ENCODE results near the gene PHTF2. TPM values are rescaled to one million over a fixed set of nuclear protein-coding genes. Genes with fewer than 3 reads are reported as not detected.
A peak's percentile ranks its signal among the peaks of the same experiment; 100 is the strongest.

The PHTF2 gene
- total and polyA plus RNA-seq, 7 experiments from 2014 or later, result 5.9 to 42.1 (median 20.4) TPM

DNA sequence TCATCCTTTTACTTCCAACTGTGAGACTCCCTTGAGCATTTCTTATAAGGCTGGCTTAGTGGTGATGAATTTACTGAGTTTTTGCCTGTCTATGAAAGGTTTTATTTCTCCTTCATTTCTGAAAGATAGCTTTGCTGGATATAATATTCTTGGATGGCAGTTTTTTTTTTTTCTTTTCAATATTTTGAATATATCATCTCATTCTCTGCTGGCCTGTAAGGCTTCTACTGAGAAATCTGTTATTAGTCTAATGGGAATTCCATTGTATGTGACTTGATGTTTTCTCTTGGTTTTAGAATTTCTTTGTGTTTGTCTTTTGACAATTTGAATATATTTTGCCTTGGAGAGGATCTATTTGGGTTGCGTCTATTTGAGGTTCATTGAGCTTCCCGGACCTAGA is 22.4 kb downstream of the PHTF2 start:
- intact Hi-C loops (cut with micrococcal nuclease), result no loop called here
- POLR2A ChIA-PET, result no interaction called here
- no peaks in the 10 kb centered on the region for H3K27me3 Mint-ChIP-seq
- Histone ChIP-seq H3K27ac (ENCODE audit: low read depth, low read length) (no peak overlapping the region), H3K27me3 (ENCODE audit: control insufficient read depth in 2 of 2, insufficient read depth in 2 of 2, low read length in 2 of 2) (no peaks in the 10 kb centered on the region), H3K4me3 (ENCODE audit: low read length) (no peak overlapping the region), H3K4me1 (ENCODE audit: control insufficient read depth in 2 of 2, insufficient read depth in 2 of 2, low read length in 2 of 2) (no peaks in the 10 kb centered on the region), H3K36me3 (ENCODE audit: control insufficient read depth in 2 of 3, insufficient read depth in 3 of 3, low read length in 3 of 3) (peaks cover 0 to 9% (median 0%) of the 10 kb centered on the region in 3 experiments), H3K9me3 (ENCODE audit: control insufficient read depth in 2 of 3, low read length in 3 of 3) (peaks cover 0 to 36% (median 9%) of the 10 kb centered on the region in 3 experiments)
- H3K36me3 Mint-ChIP-seq, result peaks cover 45 to 89% (median 68%) of the 10 kb centered on the region in 5 donors
- peaks cover 28 to 50% (median 32%) of the 10 kb centered on the region in 7 donors for H3K4me1 Mint-ChIP-seq
- ATAC-seq (no peak), DNase-seq (no peak)
- H3K27ac Mint-ChIP-seq, result no peak overlapping the region
- peaks cover 16 to 88% (median 63%) of the 10 kb centered on the region in 11 donors for H3K9me3 Mint-ChIP-seq
- peak overlapping the region in 1 of 10 donors; percentile 19 for H3K4me3 Mint-ChIP-seq
- CTCF ChIA-PET, result no interaction called here

DNA sequence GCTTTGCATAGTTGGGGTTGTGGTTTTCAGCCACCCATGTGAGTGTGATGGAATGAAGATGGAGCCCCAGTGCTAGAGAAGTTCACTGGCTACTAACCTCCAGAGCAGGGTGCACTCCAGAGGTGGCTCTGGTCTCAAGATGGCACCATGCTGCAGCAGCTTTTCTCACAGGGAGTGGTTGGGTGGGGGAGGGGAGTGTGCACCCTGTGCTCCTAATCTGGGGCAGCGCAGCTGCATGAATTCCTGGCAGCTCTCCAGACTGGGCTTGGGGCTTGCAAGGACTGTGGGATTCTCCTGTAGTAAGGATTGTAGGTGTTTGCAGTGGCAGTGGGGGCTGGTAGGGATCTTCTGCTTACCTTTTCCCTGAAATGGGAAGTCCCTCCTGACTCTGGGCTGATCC is 23.7 kb downstream of the PHTF2 start:
- no peak overlapping the region for H3K27ac Mint-ChIP-seq
- H3K36me3 ChIP-seq (ENCODE audit: control insufficient read depth in 2 of 3, insufficient read depth in 3 of 3, low read length in 3 of 3), result peaks cover 0 to 4% (median 0%) of the 10 kb centered on the region in 3 experiments
- peaks cover 13 to 88% (median 60%) of the 10 kb centered on the region in 11 donors for H3K9me3 Mint-ChIP-seq
- ChIA-PET CTCF (no interaction called here), POLR2A (interaction anchor here (1.2 kb wide), 1 partner anchor 13 kb away, joined by 3 read pairs; no protein-coding TSS in a partner anchor)
- H3K4me3 Mint-ChIP-seq, result no peak overlapping the region
- intact Hi-C loops (cut with micrococcal nuclease), result loop anchor here in 1 of 2 donors (1.0 kb wide), 1 partner anchor 14 kb away; no protein-coding TSS in a partner anchor
- no peak overlapping the region for H3K4me3 ChIP-seq (ENCODE audit: low read length)
- DNase-seq (no peak), ATAC-seq (no peak)
- peaks cover 38 to 83% (median 60%) of the 10 kb centered on the region in 5 donors for H3K36me3 Mint-ChIP-seq
- H3K4me1 ChIP-seq (ENCODE audit: control insufficient read depth in 2 of 2, insufficient read depth in 2 of 2, low read length in 2 of 2), result no peaks in the 10 kb centered on the region
- no peaks in the 10 kb centered on the region for H3K27me3 ChIP-seq (ENCODE audit: control insufficient read depth in 2 of 2, insufficient read depth in 2 of 2, low read length in 2 of 2)
- no peak overlapping the region for H3K27ac ChIP-seq (ENCODE audit: low read depth, low read length)
- peaks cover 0 to 36% (median 9%) of the 10 kb centered on the region in 3 experiments for H3K9me3 ChIP-seq (ENCODE audit: control insufficient read depth in 2 of 3, low read length in 3 of 3)
- no peaks in the 10 kb centered on the region for H3K27me3 Mint-ChIP-seq
- H3K4me1 Mint-ChIP-seq, result peaks cover 30 to 51% (median 35%) of the 10 kb centered on the region in 7 donors

GRCh38 chr7:77823787-77824186 is 25.2 kb downstream of the PHTF2 start:
- H3K4me1 Mint-ChIP-seq, result peaks cover 32 to 56% (median 39%) of the 10 kb centered on the region in 7 donors
- no peak for ATAC-seq
- peaks cover 32 to 69% (median 49%) of the 10 kb centered on the region in 5 donors for H3K36me3 Mint-ChIP-seq
- no peak overlapping the region for H3K27ac ChIP-seq (ENCODE audit: low read depth, low read length)
- DNase-seq, result no peak
- POLR2A ChIA-PET, result no interaction called here
- H3K27me3 ChIP-seq (ENCODE audit: control insufficient read depth in 2 of 2, insufficient read depth in 2 of 2, low read length in 2 of 2), result no peaks in the 10 kb centered on the region
- CTCF ChIA-PET, result no interaction called here
- H3K9me3 ChIP-seq (ENCODE audit: control insufficient read depth in 2 of 3, low read length in 3 of 3), result peaks cover 0 to 27% (median 9%) of the 10 kb centered on the region in 3 experiments
- peak overlapping the region in 4 of 10 donors; percentile 20 to 39 (median 24) for H3K4me3 Mint-ChIP-seq
- no peak overlapping the region for H3K4me3 ChIP-seq (ENCODE audit: low read length)
- H3K4me1 ChIP-seq (ENCODE audit: control insufficient read depth in 2 of 2, insufficient read depth in 2 of 2, low read length in 2 of 2), result no peaks in the 10 kb centered on the region
- no peaks in the 10 kb centered on the region for H3K27me3 Mint-ChIP-seq
- peaks cover 12 to 74% (median 51%) of the 10 kb centered on the region in 11 donors for H3K9me3 Mint-ChIP-seq
- peaks cover 0 to 4% (median 0%) of the 10 kb centered on the region in 3 experiments for H3K36me3 ChIP-seq (ENCODE audit: control insufficient read depth in 2 of 3, insufficient read depth in 3 of 3, low read length in 3 of 3)
- peak overlapping the region in 1 of 9 donors; percentile 31 for H3K27ac Mint-ChIP-seq
- intact Hi-C loops (cut with micrococcal nuclease), result no loop called here

DNA sequence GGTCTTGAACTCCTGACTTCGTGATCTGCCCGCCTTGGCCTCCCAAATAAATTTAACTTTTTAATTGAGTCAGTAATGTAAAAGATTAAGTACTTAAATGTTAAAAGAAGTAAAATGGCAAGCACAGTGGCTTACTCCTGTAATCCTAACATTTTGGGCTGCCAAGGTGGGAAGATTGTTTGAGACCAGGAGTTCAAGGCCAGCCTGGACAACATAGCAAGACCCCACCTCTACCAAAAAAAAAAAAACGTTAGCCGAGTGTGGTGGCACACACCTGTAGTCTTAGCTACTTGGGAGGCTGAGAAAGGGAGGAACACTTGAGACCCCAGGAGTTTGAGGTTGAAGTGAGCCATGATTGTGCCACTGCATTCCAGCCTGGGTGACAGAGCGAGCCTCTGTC is 26.1 kb downstream of the PHTF2 start:
- H3K36me3 Mint-ChIP-seq, result peaks cover 25 to 61% (median 41%) of the 10 kb centered on the region in 5 donors
- ChIA-PET POLR2A (interaction anchor here (0.6 kb wide), 1 partner anchor 276 kb away, joined by 3 read pairs; no protein-coding TSS in a partner anchor), CTCF (no interaction called here)
- peaks cover 26 to 55% (median 40%) of the 10 kb centered on the region in 7 donors for H3K4me1 Mint-ChIP-seq
- intact Hi-C loops (cut with micrococcal nuclease), result no loop called here
- no peak overlapping the region for H3K27ac ChIP-seq (ENCODE audit: low read depth, low read length)
- peaks cover 0 to 4% (median 0%) of the 10 kb centered on the region in 3 experiments for H3K36me3 ChIP-seq (ENCODE audit: control insufficient read depth in 2 of 3, insufficient read depth in 3 of 3, low read length in 3 of 3)
- H3K27ac Mint-ChIP-seq, result no peak overlapping the region
- ATAC-seq, result no peak
- no peak overlapping the region for H3K4me3 ChIP-seq (ENCODE audit: low read length)
- peaks cover 12 to 65% (median 42%) of the 10 kb centered on the region in 11 donors for H3K9me3 Mint-ChIP-seq
- H3K4me3 Mint-ChIP-seq, result no peak overlapping the region
- H3K9me3 ChIP-seq (ENCODE audit: control insufficient read depth in 2 of 3, low read length in 3 of 3), result peaks cover 0 to 27% (median 9%) of the 10 kb centered on the region in 3 experiments
- H3K4me1 ChIP-seq (ENCODE audit: control insufficient read depth in 2 of 2, insufficient read depth in 2 of 2, low read length in 2 of 2), result no peaks in the 10 kb centered on the region
- H3K27me3 ChIP-seq (ENCODE audit: control insufficient read depth in 2 of 2, insufficient read depth in 2 of 2, low read length in 2 of 2), result no peaks in the 10 kb centered on the region
- H3K27me3 Mint-ChIP-seq, result no peaks in the 10 kb centered on the region
- no peak for DNase-seq

GRCh38 chr7:77825131-77825530 is 26.6 kb downstream of the PHTF2 start:
- H3K4me3 ChIP-seq (ENCODE audit: low read length), result no peak overlapping the region
- no peaks in the 10 kb centered on the region for H3K27me3 Mint-ChIP-seq
- intact Hi-C loops (cut with micrococcal nuclease), result no loop called here
- peaks cover 0 to 4% (median 0%) of the 10 kb centered on the region in 3 experiments for H3K36me3 ChIP-seq (ENCODE audit: control insufficient read depth in 2 of 3, insufficient read depth in 3 of 3, low read length in 3 of 3)
- H3K27ac Mint-ChIP-seq, result no peak overlapping the region
- ChIA-PET POLR2A (interaction anchor here (0.6 kb wide), 1 partner anchor 276 kb away, joined by 3 read pairs; no protein-coding TSS in a partner anchor), CTCF (no interaction called here)
- peaks cover 10 to 60% (median 39%) of the 10 kb centered on the region in 11 donors for H3K9me3 Mint-ChIP-seq
- ATAC-seq (no peak), DNase-seq (no peak)
- H3K4me1 ChIP-seq (ENCODE audit: control insufficient read depth in 2 of 2, insufficient read depth in 2 of 2, low read length in 2 of 2), result no peaks in the 10 kb centered on the region
- no peak overlapping the region for H3K4me3 Mint-ChIP-seq
- H3K36me3 Mint-ChIP-seq, result peaks cover 21 to 56% (median 37%) of the 10 kb centered on the region in 5 donors
- H3K27ac ChIP-seq (ENCODE audit: low read depth, low read length), result no peak overlapping the region
- H3K9me3 ChIP-seq (ENCODE audit: control insufficient read depth in 2 of 3, low read length in 3 of 3), result peaks cover 0 to 25% (median 9%) of the 10 kb centered on the region in 3 experiments
- H3K4me1 Mint-ChIP-seq, result peaks cover 23 to 58% (median 42%) of the 10 kb centered on the region in 7 donors
- no peaks in the 10 kb centered on the region for H3K27me3 ChIP-seq (ENCODE audit: control insufficient read depth in 2 of 2, insufficient read depth in 2 of 2, low read length in 2 of 2)

DNA sequence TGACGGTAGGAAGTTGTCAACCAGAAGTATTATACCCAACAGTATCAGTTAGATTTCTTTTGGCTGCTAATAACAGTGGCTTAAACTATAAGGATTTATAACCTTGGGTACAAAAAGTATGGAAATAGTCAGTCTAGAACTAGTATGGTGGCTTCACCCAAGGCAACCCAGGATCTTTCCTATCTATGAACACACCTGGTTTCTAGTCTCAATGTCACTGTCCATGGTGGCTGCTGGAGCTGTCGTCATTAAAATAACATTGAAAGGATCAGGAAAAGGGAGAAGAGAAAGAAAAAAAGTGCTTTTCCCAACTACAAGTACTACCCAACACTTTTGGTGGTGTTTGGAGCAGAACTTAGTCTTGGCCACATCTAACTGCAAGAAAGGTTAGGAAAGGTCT is 27.7 kb downstream of the PHTF2 start:
- ChIA-PET POLR2A (interaction anchor here (0.6 kb wide), 1 partner anchor 131 kb away, joined by 3 read pairs; no protein-coding TSS in a partner anchor), CTCF (no interaction called here)
- Mint-ChIP-seq H3K27ac (peak overlapping the region in 1 of 9 donors; percentile 11), H3K4me3 (peak overlapping the region in 1 of 10 donors; percentile 5), H3K36me3 (peaks cover 12 to 46% (median 26%) of the 10 kb centered on the region in 5 donors), H3K9me3 (peaks cover 3 to 49% (median 28%) of the 10 kb centered on the region in 11 donors), H3K4me1 (peaks cover 16 to 62% (median 51%) of the 10 kb centered on the region in 7 donors), H3K27me3 (no peaks in the 10 kb centered on the region)
- Histone ChIP-seq H3K36me3 (ENCODE audit: control insufficient read depth in 2 of 3, insufficient read depth in 3 of 3, low read length in 3 of 3) (peaks cover 0 to 4% (median 0%) of the 10 kb centered on the region in 3 experiments), H3K4me3 (ENCODE audit: low read length) (no peak overlapping the region), H3K27me3 (ENCODE audit: control insufficient read depth in 2 of 2, insufficient read depth in 2 of 2, low read length in 2 of 2) (no peaks in the 10 kb centered on the region), H3K9me3 (ENCODE audit: control insufficient read depth in 2 of 3, low read length in 3 of 3) (peaks cover 0 to 13% (median 6%) of the 10 kb centered on the region in 3 experiments), H3K4me1 (ENCODE audit: control insufficient read depth in 2 of 2, insufficient read depth in 2 of 2, low read length in 2 of 2) (peaks cover 0 to 2% of the 10 kb centered on the region in 2 donors), H3K27ac (ENCODE audit: low read depth, low read length) (no peak overlapping the region)
- DNase-seq, result no peak
- intact Hi-C loops (cut with micrococcal nuclease), result loop anchor here in 1 of 2 donors (2.0 kb wide), 1 partner anchor 25 kb away; no protein-coding TSS in a partner anchor
- no peak for ATAC-seq

Data from naive thymus-derived CD4-positive, alpha-beta T cell (primary cell).